ENCODE results near the gene CUL2. TPM values are rescaled to one million over a fixed set of nuclear protein-coding genes. Genes with fewer than 3 reads are reported as not detected.
"Not testable (repeated sequence)": the region's sequence is repeated elsewhere in the genome, so short reads cannot be mapped to it uniquely, and the experiment has no call there.

The CUL2 gene
- polyA plus RNA-seq, 1 donor: 48.4 TPM

- no peak for DNase-seq
Measured at GRCh38 chr10:34981844-34982243, 108.3 kb downstream of the CUL2 start.

GRCh38 chr10:34979938-34980337, 110.2 kb downstream of the CUL2 start:
- no peak for DNase-seq

GRCh38 chr10:34978080-34978479, 112.1 kb downstream of the CUL2 start:
- no peak for DNase-seq

GRCh38 chr10:34976380-34976910, 113.7 kb downstream of the CUL2 start:
- not testable (repeated sequence) for DNase-seq

- not testable (repeated sequence) for DNase-seq
Measured at GRCh38 chr10:34974364-34975065, 115.6 kb downstream of the CUL2 start.

- not testable (repeated sequence) for DNase-seq
Measured at GRCh38 chr10:34973757-34974156, 116.4 kb downstream of the CUL2 start.

GRCh38 chr10:34973121-34973520, 117.0 kb downstream of the CUL2 start:
- not testable (repeated sequence) for DNase-seq

GRCh38 chr10:34972591-34972990, 117.5 kb downstream of the CUL2 start:
- DNase-seq: not testable (repeated sequence)

GRCh38 chr10:34971606-34972334, 118.4 kb downstream of the CUL2 start:
- DNase-seq: not testable (repeated sequence)

GRCh38 chr10:34969171-34969570, 121.0 kb downstream of the CUL2 start:
- DNase-seq: no peak

GRCh38 chr10:34967335-34967880, 122.7 kb downstream of the CUL2 start:
- no peak for DNase-seq

- no peak for DNase-seq
Measured at GRCh38 chr10:34966451-34966850, 123.7 kb downstream of the CUL2 start.

- DNase-seq: no peak
Measured at GRCh38 chr10:34966040-34966439, 124.1 kb downstream of the CUL2 start.

- DNase-seq: no peak
Measured at GRCh38 chr10:34964166-34964800, 125.9 kb downstream of the CUL2 start.

- no peak for DNase-seq
Measured at GRCh38 chr10:34962866-34963265, 127.3 kb downstream of the CUL2 start.

GRCh38 chr10:34960983-34961382, 129.2 kb downstream of the CUL2 start:
- DNase-seq: no peak

- DNase-seq: no peak
Measured at GRCh38 chr10:34959786-34960185, 130.4 kb downstream of the CUL2 start.

GRCh38 chr10:34959321-34959720, 130.8 kb downstream of the CUL2 start:
- DNase-seq: no peak

All from left kidney (tissue), 2 donors.